ENCODE results near the gene ADCY2.

The ADCY2 gene

GRCh38 chr5:7473115-7473514, 77.2 kb downstream of the ADCY2 start:
- no peak overlapping the region for H3K4me3 ChIP-seq (replicated peaks; ENCODE audit: low read depth, low read length)
- DNase-seq (ENCODE audit: low read depth): no peak
- TF ChIP-seq, protein P1, sequence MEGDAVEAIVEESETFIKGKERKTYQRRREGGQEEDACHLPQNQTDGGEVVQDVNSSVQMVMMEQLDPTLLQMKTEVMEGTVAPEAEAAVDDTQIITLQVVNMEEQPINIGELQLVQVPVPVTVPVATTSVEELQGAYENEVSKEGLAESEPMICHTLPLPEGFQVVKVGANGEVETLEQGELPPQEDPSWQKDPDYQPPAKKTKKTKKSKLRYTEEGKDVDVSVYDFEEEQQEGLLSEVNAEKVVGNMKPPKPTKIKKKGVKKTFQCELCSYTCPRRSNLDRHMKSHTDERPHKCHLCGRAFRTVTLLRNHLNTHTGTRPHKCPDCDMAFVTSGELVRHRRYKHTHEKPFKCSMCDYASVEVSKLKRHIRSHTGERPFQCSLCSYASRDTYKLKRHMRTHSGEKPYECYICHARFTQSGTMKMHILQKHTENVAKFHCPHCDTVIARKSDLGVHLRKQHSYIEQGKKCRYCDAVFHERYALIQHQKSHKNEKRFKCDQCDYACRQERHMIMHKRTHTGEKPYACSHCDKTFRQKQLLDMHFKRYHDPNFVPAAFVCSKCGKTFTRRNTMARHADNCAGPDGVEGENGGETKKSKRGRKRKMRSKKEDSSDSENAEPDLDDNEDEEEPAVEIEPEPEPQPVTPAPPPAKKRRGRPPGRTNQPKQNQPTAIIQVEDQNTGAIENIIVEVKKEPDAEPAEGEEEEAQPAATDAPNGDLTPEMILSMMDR (IDR thresholded peaks at IDR 0.05; ENCODE audit: low read length, missing control alignments): no peak

DNA sequence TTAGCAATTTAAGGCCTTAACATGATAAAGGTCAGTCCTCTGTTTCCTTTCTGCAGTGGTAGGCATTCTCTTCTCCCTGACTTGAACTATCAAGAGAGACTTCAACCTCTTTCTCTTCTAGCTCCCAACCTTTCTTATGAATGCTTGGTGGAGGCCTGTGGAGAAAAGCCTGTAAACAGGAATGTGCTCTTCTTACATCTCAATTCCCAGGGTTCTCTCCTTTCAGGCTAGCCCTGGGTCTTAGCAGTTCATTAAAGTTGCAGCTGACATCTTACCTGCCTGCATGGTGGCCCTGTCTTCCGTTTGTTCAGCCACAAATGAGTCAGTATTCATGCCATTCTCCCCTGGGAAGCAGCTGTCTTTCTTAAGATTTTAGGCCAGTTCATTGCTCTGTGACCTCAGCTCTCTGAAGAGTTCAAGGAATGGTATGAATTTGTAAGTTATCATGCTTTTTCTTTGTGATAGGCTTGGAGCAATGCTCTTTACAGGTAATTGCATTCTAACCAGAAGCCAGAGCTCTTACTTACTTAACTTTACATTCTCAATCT, 77.8 kb downstream of the ADCY2 start:
- no peak overlapping the region for H3K4me3 ChIP-seq (replicated peaks; ENCODE audit: low read depth, low read length)
- TF ChIP-seq, protein P1 (IDR thresholded peaks at IDR 0.05; ENCODE audit: low read length, missing control alignments): no peak
- DNase-seq (ENCODE audit: low read depth): no peak

DNA sequence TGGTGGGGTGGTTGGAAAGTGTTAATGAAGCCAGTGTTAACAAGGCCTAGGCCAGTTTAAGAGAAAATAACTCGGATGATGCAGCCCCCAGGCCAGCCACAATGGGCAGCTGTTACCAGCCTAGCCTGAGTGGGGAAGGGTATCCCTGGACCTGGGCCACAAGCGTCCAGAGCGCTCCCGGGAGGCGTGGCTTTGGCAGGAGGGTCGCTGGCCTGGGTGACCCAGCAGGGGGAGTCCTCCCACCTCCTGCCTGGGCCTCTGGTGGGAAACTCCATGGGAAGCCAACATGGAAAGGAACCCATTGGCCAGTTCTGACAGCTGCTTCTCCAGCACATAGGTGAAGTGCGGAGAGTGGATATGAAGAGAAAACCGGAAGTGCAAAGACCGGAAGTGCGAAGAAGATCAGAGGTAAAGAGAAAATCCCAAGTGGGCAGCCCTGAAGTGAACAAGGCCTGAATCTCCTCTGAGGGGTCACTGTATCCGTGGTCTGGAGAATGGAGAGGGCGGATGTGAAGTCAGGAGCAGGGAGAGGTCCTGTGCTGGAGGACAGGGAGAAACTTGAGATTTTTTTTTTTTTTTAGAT, 79.0 kb downstream of the ADCY2 start:
- H3K4me3 ChIP-seq (replicated peaks; ENCODE audit: low read depth, low read length): no peak overlapping the region
- DNase-seq (ENCODE audit: low read depth): no peak
- TF ChIP-seq, protein P1 (IDR thresholded peaks at IDR 0.05; ENCODE audit: low read length, missing control alignments): no peak

GRCh38 chr5:7478459-7478858, 82.5 kb downstream of the ADCY2 start:
- DNase-seq (ENCODE audit: low read depth): no peak
- TF ChIP-seq, protein P1 (IDR thresholded peaks at IDR 0.05; ENCODE audit: low read length, missing control alignments): no peak
- H3K4me3 ChIP-seq (replicated peaks; ENCODE audit: low read depth, low read length): no peak overlapping the region

- no peak for DNase-seq (ENCODE audit: low read depth)
- TF ChIP-seq, protein P1 (IDR thresholded peaks at IDR 0.05; ENCODE audit: low read length, missing control alignments): no peak
- no peak overlapping the region for H3K4me3 ChIP-seq (replicated peaks; ENCODE audit: low read depth, low read length)
Observed at GRCh38 chr5:7488734-7489133, 92.8 kb downstream of the ADCY2 start.

DNA sequence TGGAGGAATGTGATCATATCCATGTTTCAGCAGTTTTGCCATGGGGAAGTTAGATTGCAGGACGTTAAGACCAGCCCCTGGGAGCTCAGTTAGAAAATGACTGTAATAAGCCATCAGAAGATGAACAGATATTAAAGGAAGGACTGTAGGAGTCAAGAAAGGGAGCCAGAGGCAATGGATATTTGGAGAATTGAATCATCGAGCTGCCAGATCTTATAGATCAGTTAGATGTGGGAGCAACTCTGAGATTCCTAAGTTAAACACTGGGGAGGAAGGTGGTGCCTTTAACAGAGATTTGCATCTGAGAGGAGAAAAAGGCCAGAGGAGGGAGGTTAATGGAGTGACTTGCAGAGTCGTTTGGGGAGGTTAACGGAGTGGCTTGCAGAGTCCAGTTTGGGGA, 96.4 kb downstream of the ADCY2 start:
- TF ChIP-seq, protein P1 (IDR thresholded peaks at IDR 0.05; ENCODE audit: low read length, missing control alignments): no peak
- no peak for DNase-seq (ENCODE audit: low read depth)
- H3K4me3 ChIP-seq (replicated peaks; ENCODE audit: low read depth, low read length): no peak overlapping the region

DNA sequence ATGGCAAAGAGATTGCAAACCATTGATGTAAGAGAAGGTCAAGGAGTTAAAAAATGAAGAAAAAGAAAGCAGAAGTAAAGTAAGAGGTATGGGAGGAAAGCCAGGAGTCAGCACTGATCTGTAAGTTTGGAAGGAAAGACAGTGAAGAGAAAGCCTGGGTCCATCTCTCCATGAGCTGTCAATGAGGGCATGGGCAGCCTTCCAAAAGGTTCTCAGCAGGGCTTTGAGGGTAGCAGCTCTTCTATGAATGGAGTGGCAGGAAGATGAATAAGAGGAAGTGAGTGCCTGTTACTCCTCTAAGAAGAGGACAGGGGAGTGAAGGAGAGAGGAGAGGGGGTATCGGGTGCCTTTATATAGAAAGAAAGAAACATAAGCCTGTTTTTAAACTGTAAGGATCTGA, 97.1 kb downstream of the ADCY2 start:
- no peak overlapping the region for H3K4me3 ChIP-seq (replicated peaks; ENCODE audit: low read depth, low read length)
- DNase-seq (ENCODE audit: low read depth): no peak
- TF ChIP-seq, protein P1 (IDR thresholded peaks at IDR 0.05; ENCODE audit: low read length, missing control alignments): no peak
